GM21528 (cell line): ENCODE results near the gene P2RY6.
"Not testable (repeated sequence)": the region's sequence is repeated elsewhere in the genome, so short reads cannot be mapped to it uniquely, and the experiment has no call there.

Experiments used
- ATAC-seq: cut with Tn5 transposase; IDR thresholded peaks from one replicate; pipeline ENCODE4 v1.9.1; 2021; ENCODE audit warnings: mild to moderate bottlenecking, moderate library complexity; ENCODE audit not compliant: unreplicated experiment, low FRiP score

P2RY6 gene

GRCh38 chr11:73271936-73272679, at the start of gene P2RY6:
Gene P2RY6, plus strand, starts transcription at chr11:73272338. Its CDS starts 24,181 bp downstream, at chr11:73296519.
- ATAC-seq: no peak

GRCh38 chr11:73223998-73224730, 48.0 kb upstream of the P2RY6 start:
- no peak for ATAC-seq

GRCh38 chr11:73225001-73225686, 47.0 kb upstream of the P2RY6 start:
- no peak for ATAC-seq

GRCh38 chr11:73225851-73226250, 46.3 kb upstream of the P2RY6 start:
- no peak for ATAC-seq

- ATAC-seq: no peak
Observed at GRCh38 chr11:73226297-73227006, 45.7 kb upstream of the P2RY6 start.

GRCh38 chr11:73227571-73228211, 44.4 kb upstream of the P2RY6 start:
- ATAC-seq: no peak

GRCh38 chr11:73228268-73229134, 43.6 kb upstream of the P2RY6 start:
- no peak for ATAC-seq

- ATAC-seq: no peak
Observed at GRCh38 chr11:73229321-73229895, 42.7 kb upstream of the P2RY6 start.

- ATAC-seq: no peak
Observed at GRCh38 chr11:73229896-73230875, 42.0 kb upstream of the P2RY6 start.

- no peak for ATAC-seq
Observed at GRCh38 chr11:73230931-73231330, 41.2 kb upstream of the P2RY6 start.

- ATAC-seq: not testable (repeated sequence)
Observed at GRCh38 chr11:73232487-73232886, 39.7 kb upstream of the P2RY6 start.

- ATAC-seq: no peak
Observed at GRCh38 chr11:73233211-73233610, 38.9 kb upstream of the P2RY6 start.

- ATAC-seq: no peak
Observed at GRCh38 chr11:73233692-73234470, 38.3 kb upstream of the P2RY6 start.

- ATAC-seq: no peak
Observed at GRCh38 chr11:73234471-73235181, 37.5 kb upstream of the P2RY6 start.

GRCh38 chr11:73235236-73235786, 36.8 kb upstream of the P2RY6 start:
- ATAC-seq: no peak

GRCh38 chr11:73236205-73236765, 35.9 kb upstream of the P2RY6 start:
- no peak for ATAC-seq
